BJ (cell line): ENCODE data around the gene TSPAN5. TPM values are rescaled to one million over a fixed set of nuclear protein-coding genes. Genes with fewer than 3 reads are reported as not detected.
"Not testable (repeated sequence)": the region's sequence is repeated elsewhere in the genome, so short reads cannot be mapped to it uniquely, and the experiment has no call there.

Experiments used
- CTCF ChIA-PET: fragments of 350-600 bp; formaldehyde crosslinking; extraction: SDS; loops from one replicate; lab custom pipeline; 2021; ENCODE audit warnings: antibody characterized with exemption, inconsistent platforms; lab: Yijun Ruan, JAX
- POLR2A ChIA-PET: fragments of 300-600 bp; sonication (Branson Sonifier 250); formaldehyde crosslinking; extraction: SDS; loops from one replicate; lab custom pipeline; 2021; ENCODE audit warnings: antibody characterized with exemption; lab: Charles Lee
- DNase-seq: peaks from one replicate; pipeline ENCODE4 v3.0.0-alpha.2; 2011; ENCODE audit warnings: low read depth
- H3K27me3 ChIP-seq: 2 replicates; pipeline ENCODE4 v1.6.0; 2011; ENCODE audit warnings: low read length; ENCODE audit not compliant: control insufficient read depth, insufficient read depth
- H3K36me3 ChIP-seq: 2 replicates; pipeline ENCODE4 v1.5.1; 2011; ENCODE audit warnings: low read length; ENCODE audit not compliant: control insufficient read depth, insufficient read depth
- H3K4me3 ChIP-seq: 2 replicates; pipeline ENCODE4 v1.5.1; 2011; ENCODE audit warnings: low read depth, mild to moderate bottlenecking, control low read depth, low read length
- CTCF ChIP-seq: IDR thresholded peaks from 2 replicates; pipeline ENCODE4 v1.5.1; 2011; ENCODE audit warnings: low read depth, mild to moderate bottlenecking, control low read depth, inconsistent platforms, low read length, moderate library complexity; ENCODE audit not compliant: insufficient read depth
- polyA plus RNA-seq: library from polyadenylated mRNA; depleted of rRNA; stranded (reverse); fragments of >200 nt; gene quantifications from 2 replicates; pipeline ENCODE4 v1.2.3, GENCODE V29; 2011

The TSPAN5 gene
- polyA plus RNA-seq, 1 experiment: 74.5 TPM

DNA sequence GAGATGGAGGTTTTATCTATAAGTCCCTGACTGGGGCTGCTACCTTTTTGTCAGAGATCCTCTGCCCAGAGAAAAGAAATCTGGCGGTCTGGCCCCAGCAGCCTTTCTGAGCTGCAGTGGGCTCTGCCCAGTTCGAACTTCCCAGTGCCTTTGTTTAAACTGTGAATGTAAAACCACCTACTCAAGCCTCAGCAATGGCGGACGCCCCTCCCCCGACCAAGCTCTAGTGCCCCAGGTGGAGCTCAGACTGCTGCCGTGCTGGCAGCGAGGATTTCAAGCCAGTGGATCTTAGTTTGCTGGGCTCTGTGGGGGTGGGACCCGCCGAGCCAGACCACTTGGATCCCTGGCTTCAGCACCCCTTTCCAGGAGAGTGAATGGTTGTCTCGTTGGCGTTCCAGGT, 121.8 kb downstream of the TSPAN5 start:
- POLR2A ChIA-PET: no interaction called here
- no peak for TF ChIP-seq CTCF
- 0 out of 2 replicates have a peak, but pooled peaks cover 2% of the 10 kb centered on the region for H3K36me3 ChIP-seq
- no peaks in the 10 kb centered on the region for H3K27me3 ChIP-seq
- no peak for DNase-seq
- no peak overlapping the region for H3K4me3 ChIP-seq
- CTCF ChIA-PET: interaction anchor here (1.4 kb wide), 1 partner anchor 8 kb away, joined by 4 read pairs; no protein-coding TSS in a partner anchor

GRCh38 chr4:98534146-98534545, 124.3 kb downstream of the TSPAN5 start:
- H3K36me3 ChIP-seq, CTCF ChIA-PET: not testable (repeated sequence)

GRCh38 chr4:98530572-98530971, 127.8 kb downstream of the TSPAN5 start:
- no peak for DNase-seq
- no peaks in the 10 kb centered on the region for H3K36me3 ChIP-seq
- ChIA-PET POLR2A (interaction anchor here (0.6 to 0.7 kb wide), 2 partner anchors 39 to 109 kb away, joined by 3 to 4 read pairs; no protein-coding TSS in a partner anchor), CTCF (interaction anchor here (1.1 to 1.2 kb wide), 2 partner anchors 10 to 31 kb away, joined by 3 to 5 read pairs; no protein-coding TSS in a partner anchor)
- no peak overlapping the region for H3K4me3 ChIP-seq
- TF ChIP-seq CTCF: no peak
- H3K27me3 ChIP-seq: no peaks in the 10 kb centered on the region

More at GRCh38 chr4:98534146-98534545, 124.3 kb downstream of the TSPAN5 start:
- H3K27me3 ChIP-seq, DNase-seq, POLR2A ChIA-PET, H3K4me3 ChIP-seq: not testable (repeated sequence)

GRCh38 chr4:98529970-98530569, 128.3 kb downstream of the TSPAN5 start:
- TF ChIP-seq CTCF: no peak
- Histone ChIP-seq H3K27me3 (no peaks in the 10 kb centered on the region), H3K36me3 (no peaks in the 10 kb centered on the region), H3K4me3 (no peak overlapping the region)
- ChIA-PET POLR2A (interaction anchor here (0.7 kb wide), 1 partner anchor 109 kb away, joined by 4 read pairs; no protein-coding TSS in a partner anchor), CTCF (interaction anchor here (1.1 to 1.2 kb wide), 2 partner anchors 11 to 31 kb away, joined by 3 to 5 read pairs; no protein-coding TSS in a partner anchor)
- DNase-seq: no peak

DNA sequence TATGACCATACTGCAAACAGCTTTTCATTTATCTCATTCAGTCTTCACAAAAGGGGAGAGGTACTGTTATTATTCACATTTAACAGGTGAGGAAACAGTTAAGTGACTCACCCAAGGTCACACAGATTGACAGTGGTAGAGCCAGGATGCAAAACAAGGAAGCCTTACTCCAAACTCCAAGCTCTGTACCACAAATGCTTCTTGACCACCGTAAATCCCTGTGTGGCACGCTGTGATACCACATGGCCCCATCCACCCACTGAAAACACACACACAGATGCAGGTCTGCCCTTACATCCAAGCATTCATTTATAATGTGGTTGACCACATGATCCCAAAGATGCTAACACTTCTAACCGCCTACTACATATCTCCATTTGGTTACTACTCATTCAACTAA, 129.5 kb downstream of the TSPAN5 start:
- no peak for TF ChIP-seq CTCF
- POLR2A ChIA-PET: no interaction called here
- H3K36me3 ChIP-seq: no peaks in the 10 kb centered on the region
- CTCF ChIA-PET: no interaction called here
- H3K27me3 ChIP-seq: no peaks in the 10 kb centered on the region
- no peak for DNase-seq
- no peak overlapping the region for H3K4me3 ChIP-seq
